Tibial nerve (tissue), 3 donors: ENCODE measurements around the gene CMIP.

Experiments
- CTCF ChIP-seq, 5 experiments: fragments of 200-600 bp in 3 of 5; fragments of 450-650 bp in 2 of 5; sonication (generic) in 3 of 5; IDR thresholded peaks; one replicate each; pipeline ENCODE4 v1.5.1; 2016 to 2019; ENCODE audit warnings: antibody characterized with exemption in 5 of 5, mild to moderate bottlenecking in 3 of 5, moderate library complexity in 2 of 5
- POLR2A ChIP-seq, 2 donors: fragments of 450-650 bp; IDR thresholded peaks; one replicate each; pipeline ENCODE4 v1.6.1; 2017; ENCODE audit warnings: antibody characterized with exemption in 2 of 2, mild to moderate bottlenecking in 2 of 2, moderate library complexity in 2 of 2

- no peak for TF ChIP-seq CTCF (IDR thresholded peaks at IDR 0.05)
- TF ChIP-seq POLR2A (IDR thresholded peaks at IDR 0.05) = no peak
Observed at GRCh38 chr16:81585785-81586184, 141.2 kb downstream of the CMIP start.
